Activated naive CD4-positive, alpha-beta T cell treated with anti-CD3 and anti-CD28 coated beads, Interleukin-2, amount 10 ng/mL, durations not matched to agents 7 days and 5 days (primary cell): ENCODE results near the gene SLC16A3.

Experiments used
- CTCF ChIA-PET: fragments of 350-600 bp; sonication (Branson Sonifier 250); formaldehyde crosslinking; loops from one replicate; lab custom pipeline; 2021; ENCODE audit warnings: antibody characterized with exemption; lab: Charles Lee
- DNase-seq: peaks from one replicate; pipeline ENCODE4 v3.0.0-alpha.2; 2020
- H3K27ac Mint-ChIP-seq: one replicate; pipeline ENCODE4 v1.8.0; 2021; ENCODE audit warnings: mild to moderate bottlenecking, moderate library complexity, mixed read lengths
- H3K27me3 Mint-ChIP-seq: one replicate; pipeline ENCODE4 v1.8.0; 2021; ENCODE audit warnings: mild to moderate bottlenecking, mixed read lengths
- H3K36me3 Mint-ChIP-seq: one replicate; pipeline ENCODE4 v1.8.0; 2021; ENCODE audit warnings: mixed read lengths
- H3K4me1 Mint-ChIP-seq: one replicate; pipeline ENCODE4 v1.8.0; 2021; ENCODE audit warnings: mixed read lengths
- H3K4me3 Mint-ChIP-seq: one replicate; pipeline ENCODE4 v1.8.0; 2021; ENCODE audit warnings: mild to moderate bottlenecking, moderate library complexity, mixed read lengths
- H3K9me3 Mint-ChIP-seq: one replicate; pipeline ENCODE4 v1.8.0; 2021; ENCODE audit warnings: mixed read lengths

Gene SLC16A3

DNA sequence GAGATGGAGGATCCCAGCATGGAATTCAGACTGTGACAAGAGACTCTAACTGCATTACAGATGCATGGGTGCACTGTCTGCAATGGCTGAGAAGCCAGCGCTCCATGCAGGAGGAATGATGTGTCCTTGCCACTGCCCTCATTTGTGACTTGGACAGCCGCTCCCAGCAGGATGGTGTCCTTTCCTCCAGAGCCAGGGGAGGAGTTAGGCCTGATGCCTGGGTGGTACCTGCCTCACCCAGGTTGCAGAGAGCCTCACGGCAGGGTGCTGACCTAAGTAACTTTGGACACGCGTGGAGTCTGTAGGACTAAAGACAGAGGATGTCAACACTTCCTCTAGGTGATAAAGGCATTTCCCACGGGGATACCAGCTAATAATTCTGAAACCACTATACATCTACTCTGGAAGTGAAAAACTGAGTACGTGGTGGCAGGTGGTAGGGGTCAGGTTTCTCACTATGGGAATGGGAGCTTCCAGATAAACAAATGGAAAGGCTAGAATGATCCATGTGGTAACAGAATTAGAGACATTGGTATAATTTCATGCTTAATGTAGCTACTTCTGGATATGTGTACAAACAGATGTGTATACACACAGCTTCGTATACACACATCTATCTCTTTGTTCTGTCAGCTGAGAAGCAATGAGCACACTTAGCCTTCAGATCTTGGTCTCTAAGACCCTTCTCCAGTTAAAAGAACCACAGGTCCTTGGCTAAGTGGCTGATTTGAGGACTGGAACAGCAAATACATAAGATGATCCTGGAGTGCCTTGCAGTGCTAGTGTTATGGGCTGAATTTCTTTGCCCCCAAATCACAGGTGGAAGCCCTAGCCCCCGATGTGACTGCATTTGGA lies 58.4 kb downstream of the SLC16A3 start:
- no peaks in the 10 kb centered on the region for H3K9me3 Mint-ChIP-seq
- DNase-seq: no peak
- CTCF ChIA-PET: no interaction called here
- H3K27me3 Mint-ChIP-seq: peaks cover 41% of the 10 kb centered on the region
- no peak overlapping the region for H3K27ac Mint-ChIP-seq
- H3K4me3 Mint-ChIP-seq: no peak overlapping the region
- no peaks in the 10 kb centered on the region for H3K36me3 Mint-ChIP-seq
- H3K4me1 Mint-ChIP-seq: peaks cover 9% of the 10 kb centered on the region

DNA sequence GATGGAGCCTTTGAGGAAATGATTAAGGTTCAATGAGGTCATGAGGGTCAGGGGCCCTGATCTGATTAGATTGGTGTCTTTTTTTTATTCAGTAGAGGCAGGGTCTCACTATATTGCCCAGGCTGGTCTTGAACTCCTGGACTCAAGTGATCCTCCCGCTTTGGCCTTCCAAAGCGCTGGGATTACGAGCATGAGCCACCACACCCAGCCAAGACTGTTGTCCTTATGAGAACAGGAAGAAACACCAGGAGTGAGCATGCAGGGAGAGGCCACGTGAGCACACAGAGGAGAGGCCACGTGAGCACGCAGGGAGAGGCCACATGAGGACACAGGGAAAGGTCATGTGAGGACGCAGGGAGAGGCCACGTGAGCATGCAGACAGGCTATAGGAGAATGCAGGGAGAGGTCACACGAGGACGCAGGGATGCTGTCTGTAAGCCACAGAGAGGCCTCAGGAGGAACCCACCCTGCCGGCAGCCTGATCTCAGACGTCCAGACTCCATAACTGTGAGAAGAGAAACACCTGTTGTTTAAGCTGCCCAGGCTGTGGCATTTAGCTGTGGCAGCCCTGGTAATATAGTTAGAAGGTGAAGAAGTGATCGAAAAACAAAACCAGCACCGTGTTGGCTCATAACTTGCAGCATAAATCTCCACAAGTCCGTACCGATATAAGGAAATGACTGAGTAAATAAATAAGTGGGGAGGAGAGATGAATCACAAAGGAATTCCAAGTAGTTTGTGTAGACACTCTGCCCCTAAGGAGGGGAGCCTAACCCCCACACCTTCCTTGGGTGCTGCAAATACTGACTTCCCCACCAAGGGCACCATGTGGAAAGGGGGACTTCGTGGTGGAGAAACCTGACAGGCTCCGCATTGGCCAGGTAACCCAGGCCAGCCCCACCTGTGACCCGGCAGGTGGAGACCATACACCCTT lies 59.3 kb downstream of the SLC16A3 start:
- CTCF ChIA-PET: no interaction called here
- DNase-seq: no peak
- Mint-ChIP-seq H3K27me3 (peaks cover 36% of the 10 kb centered on the region), H3K27ac (no peak overlapping the region), H3K9me3 (no peaks in the 10 kb centered on the region), H3K4me1 (peaks cover 11% of the 10 kb centered on the region), H3K36me3 (no peaks in the 10 kb centered on the region), H3K4me3 (no peak overlapping the region)
